ENCODE data around the gene CFAP141.
A peak's percentile ranks its signal among the peaks of the same experiment; 100 is the strongest.
"Not testable (repeated sequence)": the region's sequence is repeated elsewhere in the genome, so short reads cannot be mapped to it uniquely, and the experiment has no call there.

Gene CFAP141

GRCh38 chr1:154207262-154207661, 1.1 kb upstream of the CFAP141 start:
- DNase-seq, result no peak

- DNase-seq, result not testable (repeated sequence)
These were observed 355 bp downstream of the CFAP141 start for GRCh38 chr1:154205778-154206177.

GRCh38 chr1:154199563-154199879, 6.6 kb downstream of the CFAP141 start:
- DNase-seq, result no peak

GRCh38 chr1:154198756-154199562, 7.2 kb downstream of the CFAP141 start:
- DNase-seq, result no peak

- no peak for DNase-seq
These were observed 12.3 kb downstream of the CFAP141 start for GRCh38 chr1:154193821-154194220.

- no peak for DNase-seq
These were observed 13.7 kb downstream of the CFAP141 start for GRCh38 chr1:154192476-154192875.

GRCh38 chr1:154191990-154192461, 14.1 kb downstream of the CFAP141 start, which contains the start of gene TPM3:
TPM3 (minus strand) TSS chr1:154192100; CDS start chr1:154192018, 82 bp downstream.
- DNase-seq, result no peak

GRCh38 chr1:154190550-154190949, 15.6 kb downstream of the CFAP141 start:
- DNase-seq, result no peak

GRCh38 chr1:154186852-154187501, 19.2 kb downstream of the CFAP141 start:
- no peak for DNase-seq

- no peak for DNase-seq
These were observed 20.0 kb downstream of the CFAP141 start for GRCh38 chr1:154186177-154186576.

GRCh38 chr1:154183046-154183915, 22.9 kb downstream of the CFAP141 start:
- DNase-seq, result peak; percentile 33

- no peak for DNase-seq
These were observed 23.6 kb downstream of the CFAP141 start for GRCh38 chr1:154182344-154183045.

- DNase-seq, result no peak
These were observed 24.2 kb downstream of the CFAP141 start for GRCh38 chr1:154181944-154182343.

- no peak for DNase-seq
These were observed 26.0 kb downstream of the CFAP141 start for GRCh38 chr1:154179946-154180687.

GRCh38 chr1:154178911-154179811, 27.0 kb downstream of the CFAP141 start:
- DNase-seq, result no peak

GRCh38 chr1:154178013-154178412, 28.1 kb downstream of the CFAP141 start:
- no peak for DNase-seq

GRCh38 chr1:154176337-154176736, 29.8 kb downstream of the CFAP141 start:
- DNase-seq, result no peak

- no peak for DNase-seq
These were observed 31.5 kb downstream of the CFAP141 start for GRCh38 chr1:154174654-154175053.

- DNase-seq, result no peak
These were observed 34.3 kb downstream of the CFAP141 start for GRCh38 chr1:154171880-154172279.

GRCh38 chr1:154171223-154171583, 34.9 kb downstream of the CFAP141 start:
- DNase-seq, result no peak

All from cortex of kidney (tissue), 1 donor.